ENCODE data around the gene CFB. TPM values are rescaled to one million over a fixed set of nuclear protein-coding genes. Genes with fewer than 3 reads are reported as not detected.

The CFB gene
- total RNA-seq, 4 donors from 2014 or later: 15.7 to 66.5 (median 26.2) TPM

DNA sequence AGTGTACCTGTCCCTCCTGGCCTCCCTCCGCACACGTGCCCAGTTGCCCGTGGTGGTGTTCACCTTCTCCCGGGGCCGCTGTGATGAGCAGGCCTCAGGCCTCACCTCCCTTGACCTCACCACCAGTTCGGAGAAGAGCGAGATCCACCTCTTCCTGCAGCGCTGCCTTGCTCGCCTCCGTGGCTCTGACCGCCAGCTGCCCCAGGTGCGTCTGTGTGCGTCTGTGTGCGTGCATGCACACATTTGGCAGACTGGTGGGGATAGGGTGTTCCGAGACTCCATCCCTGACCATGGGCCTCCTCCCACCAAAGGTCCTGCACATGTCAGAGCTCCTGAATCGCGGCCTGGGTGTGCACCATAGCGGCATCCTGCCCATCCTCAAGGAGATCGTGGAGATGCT lies 18.0 kb downstream of the CFB start:
- WGBS, 2 donors: 90 to 94% methylated on average over 15 to 19 of the region's 19 CpGs
- Histone ChIP-seq H3K36me3 (peaks cover 0 to 89% (median 49%) of the 10 kb centered on the region in 3 donors), H3K27ac (no peak overlapping the region), H3K4me1 (peaks cover 0 to 13% (median 7%) of the 10 kb centered on the region in 4 donors), H3K27me3 (no peaks in the 10 kb centered on the region), H3K4me3 (no peak overlapping the region), H3K9me3 (no peaks in the 10 kb centered on the region)
- no peak for DNase-seq (ENCODE audit: low spot score in 2 of 2)
- TF ChIP-seq, protein P1, sequence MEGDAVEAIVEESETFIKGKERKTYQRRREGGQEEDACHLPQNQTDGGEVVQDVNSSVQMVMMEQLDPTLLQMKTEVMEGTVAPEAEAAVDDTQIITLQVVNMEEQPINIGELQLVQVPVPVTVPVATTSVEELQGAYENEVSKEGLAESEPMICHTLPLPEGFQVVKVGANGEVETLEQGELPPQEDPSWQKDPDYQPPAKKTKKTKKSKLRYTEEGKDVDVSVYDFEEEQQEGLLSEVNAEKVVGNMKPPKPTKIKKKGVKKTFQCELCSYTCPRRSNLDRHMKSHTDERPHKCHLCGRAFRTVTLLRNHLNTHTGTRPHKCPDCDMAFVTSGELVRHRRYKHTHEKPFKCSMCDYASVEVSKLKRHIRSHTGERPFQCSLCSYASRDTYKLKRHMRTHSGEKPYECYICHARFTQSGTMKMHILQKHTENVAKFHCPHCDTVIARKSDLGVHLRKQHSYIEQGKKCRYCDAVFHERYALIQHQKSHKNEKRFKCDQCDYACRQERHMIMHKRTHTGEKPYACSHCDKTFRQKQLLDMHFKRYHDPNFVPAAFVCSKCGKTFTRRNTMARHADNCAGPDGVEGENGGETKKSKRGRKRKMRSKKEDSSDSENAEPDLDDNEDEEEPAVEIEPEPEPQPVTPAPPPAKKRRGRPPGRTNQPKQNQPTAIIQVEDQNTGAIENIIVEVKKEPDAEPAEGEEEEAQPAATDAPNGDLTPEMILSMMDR (IDR thresholded peaks at IDR 0.05): no peak
- TF ChIP-seq POLR2A (IDR thresholded peaks at IDR 0.05) (no peak), EP300 (IDR thresholded peaks at IDR 0.05) (no peak)

DNA sequence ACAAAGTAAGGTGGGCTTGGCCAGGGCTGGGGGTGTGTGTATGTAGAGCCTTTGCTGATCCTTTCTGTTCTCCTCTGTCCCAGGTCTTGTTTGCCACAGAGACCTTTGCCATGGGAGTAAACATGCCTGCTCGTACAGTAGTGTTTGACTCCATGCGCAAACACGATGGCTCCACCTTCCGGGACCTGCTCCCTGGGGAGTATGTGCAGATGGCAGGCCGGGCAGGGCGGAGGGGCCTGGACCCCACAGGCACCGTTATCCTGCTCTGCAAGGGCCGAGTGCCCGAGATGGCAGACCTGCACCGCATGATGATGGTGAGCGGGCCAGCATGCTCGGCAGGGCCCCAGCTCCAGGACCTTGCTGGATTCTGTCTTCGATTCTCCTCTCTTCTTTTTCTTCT lies 19.8 kb downstream of the CFB start:
- Histone ChIP-seq H3K4me3 (no peak overlapping the region), H3K27ac (no peak overlapping the region), H3K27me3 (no peaks in the 10 kb centered on the region), H3K36me3 (peaks cover 0 to 100% (median 56%) of the 10 kb centered on the region in 3 donors), H3K4me1 (peaks cover 0 to 10% (median under 1%) of the 10 kb centered on the region in 4 donors), H3K9me3 (no peaks in the 10 kb centered on the region)
- WGBS, 2 donors: 89 to 90% methylated on average over 12 to 13 of the region's 13 CpGs
- DNase-seq (ENCODE audit: low spot score in 2 of 2): no peak
- TF ChIP-seq EP300 (IDR thresholded peaks at IDR 0.05): no peak
- TF ChIP-seq, protein P1 (IDR thresholded peaks at IDR 0.05): no peak
- no peak for TF ChIP-seq POLR2A (IDR thresholded peaks at IDR 0.05)

DNA sequence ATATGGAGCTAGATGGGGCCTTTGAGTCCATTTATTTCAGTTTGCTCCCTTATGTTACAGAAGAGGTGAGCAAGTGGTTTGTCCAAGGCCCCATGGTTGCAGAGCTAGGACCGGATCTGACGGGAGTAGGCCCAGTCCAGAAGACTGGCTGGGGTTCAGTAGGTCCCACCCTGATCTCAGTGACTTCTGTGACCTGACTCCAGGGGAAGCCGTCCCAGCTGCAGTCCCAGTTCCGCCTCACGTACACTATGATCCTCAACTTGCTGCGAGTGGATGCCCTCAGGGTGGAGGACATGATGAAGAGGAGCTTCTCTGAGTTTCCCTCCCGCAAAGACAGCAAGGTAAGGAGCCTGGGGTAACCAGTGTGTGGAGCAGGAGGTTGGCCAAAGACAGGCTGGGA lies 20.6 kb downstream of the CFB start:
- peaks cover 0 to 94% (median 49%) of the 10 kb centered on the region in 3 donors for H3K36me3 ChIP-seq
- 83 to 93% methylated on average over 7 of the region's 7 CpGs for WGBS, 2 donors
- no peak overlapping the region for H3K27ac ChIP-seq
- H3K4me1 ChIP-seq: peaks cover 0 to 18% (median 7%) of the 10 kb centered on the region in 4 donors
- H3K4me3 ChIP-seq: no peak overlapping the region
- H3K27me3 ChIP-seq: no peaks in the 10 kb centered on the region
- DNase-seq (ENCODE audit: low spot score in 2 of 2): no peak
- H3K9me3 ChIP-seq: no peaks in the 10 kb centered on the region
- TF ChIP-seq, protein P1 (IDR thresholded peaks at IDR 0.05): no peak
- no peak for TF ChIP-seq EP300 (IDR thresholded peaks at IDR 0.05)
- TF ChIP-seq POLR2A (IDR thresholded peaks at IDR 0.05): no peak

DNA sequence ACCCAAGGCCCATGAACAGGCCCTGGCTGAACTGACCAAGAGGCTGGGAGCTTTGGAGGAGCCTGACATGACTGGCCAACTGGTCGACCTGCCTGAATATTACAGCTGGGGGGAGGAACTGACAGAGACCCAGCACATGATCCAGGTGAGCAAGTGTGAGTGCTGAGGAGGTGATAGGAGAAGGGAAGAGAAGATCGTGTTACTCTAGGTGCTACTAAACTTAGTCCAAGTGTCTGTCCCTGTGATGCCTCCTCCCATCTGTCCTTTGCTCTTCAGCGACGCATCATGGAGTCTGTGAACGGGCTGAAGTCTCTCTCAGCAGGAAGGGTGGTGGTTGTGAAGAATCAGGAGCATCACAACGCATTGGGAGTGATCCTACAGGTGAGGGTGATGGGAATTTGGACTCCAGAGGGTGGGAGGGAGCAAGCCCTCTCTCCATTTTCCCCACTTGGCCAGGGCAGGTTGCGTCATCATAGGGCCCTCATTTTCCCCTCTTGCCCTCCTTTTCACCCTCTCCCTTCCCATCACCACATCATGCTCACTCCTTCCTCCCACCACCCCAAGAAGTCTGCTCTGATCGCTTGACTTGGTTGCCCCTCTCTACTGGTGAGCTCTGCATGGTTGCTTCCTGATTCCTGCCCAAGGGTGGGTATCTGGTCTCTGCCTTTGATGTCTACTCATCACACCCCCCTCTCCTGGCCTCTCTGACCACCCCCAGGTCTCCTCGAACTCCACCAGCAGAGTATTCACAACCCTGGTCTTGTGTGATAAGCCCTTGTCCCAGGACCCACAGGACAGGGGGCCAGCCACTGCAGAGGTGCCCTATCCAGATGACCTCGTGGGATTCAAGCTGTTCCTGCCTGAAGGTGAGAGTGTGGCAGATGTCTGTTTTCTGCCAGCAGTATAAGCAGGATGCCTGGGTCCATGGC lies 21.4 kb downstream of the CFB start:
- Histone ChIP-seq H3K27ac (no peak overlapping the region), H3K9me3 (no peaks in the 10 kb centered on the region), H3K36me3 (peaks cover 0 to 87% (median 46%) of the 10 kb centered on the region in 3 donors), H3K27me3 (no peaks in the 10 kb centered on the region), H3K4me3 (no peak overlapping the region), H3K4me1 (peaks cover 0 to 20% (median 7%) of the 10 kb centered on the region in 4 donors)
- 84 to 88% methylated on average over 10 of the region's 10 CpGs for WGBS, 2 donors
- no peak for DNase-seq (ENCODE audit: low spot score in 2 of 2)
- TF ChIP-seq, protein P1 (IDR thresholded peaks at IDR 0.05): no peak
- TF ChIP-seq EP300 (IDR thresholded peaks at IDR 0.05) (no peak), POLR2A (IDR thresholded peaks at IDR 0.05) (no peak)

DNA sequence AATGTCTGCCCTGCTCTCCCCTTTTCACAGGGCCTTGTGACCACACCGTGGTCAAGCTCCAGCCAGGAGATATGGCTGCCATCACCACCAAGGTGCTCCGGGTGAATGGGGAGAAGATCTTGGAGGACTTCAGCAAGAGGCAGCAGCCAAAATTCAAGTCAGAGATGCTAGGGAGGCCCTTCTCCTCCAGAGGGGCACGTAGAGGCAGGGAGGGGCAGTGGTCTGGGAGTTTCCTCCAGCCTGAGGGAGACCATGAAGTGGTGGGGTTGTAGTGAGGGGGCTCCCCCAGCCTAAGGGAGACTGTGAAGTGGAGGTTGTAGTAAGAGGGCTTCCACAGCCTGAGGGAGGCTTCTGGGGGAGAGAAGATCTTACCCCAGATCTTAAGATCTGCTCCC lies 22.0 kb downstream of the CFB start:
- Histone ChIP-seq H3K27ac (no peak overlapping the region), H3K9me3 (no peaks in the 10 kb centered on the region), H3K4me3 (no peak overlapping the region), H3K36me3 (peaks cover 0 to 80% (median 39%) of the 10 kb centered on the region in 3 donors), H3K27me3 (no peaks in the 10 kb centered on the region), H3K4me1 (peaks cover 0 to 24% (median 11%) of the 10 kb centered on the region in 4 donors)
- DNase-seq (ENCODE audit: low spot score in 2 of 2): no peak
- TF ChIP-seq POLR2A (IDR thresholded peaks at IDR 0.05): no peak
- no peak for TF ChIP-seq EP300 (IDR thresholded peaks at IDR 0.05)
- TF ChIP-seq, protein P1 (IDR thresholded peaks at IDR 0.05): no peak
- 69 to 85% methylated on average over 3 of the region's 3 CpGs for WGBS, 2 donors
